H4 (cell line): ENCODE measurements around the gene SNRPN. TPM values are rescaled to one million over a fixed set of nuclear protein-coding genes. Genes with fewer than 3 reads are reported as not detected.
"Not testable (repeated sequence)": the region's sequence is repeated elsewhere in the genome, so short reads cannot be mapped to it uniquely, and the experiment has no call there.

Experiments
- DNase-seq: peaks from one replicate; pipeline ENCODE4 v3.0.0-alpha.2; 2015; ENCODE audit warnings: low spot score
- total RNA-seq: library from RNA; depleted of rRNA; stranded (reverse); fragments of >200 nt; shearing (Covaris generic); gene quantifications from 2 replicates; pipeline ENCODE4 v1.2.3, GENCODE V29; 2014; rRNA removed

SNRPN gene
- total RNA-seq, 1 experiment from 2014 or later = 189 TPM

DNA sequence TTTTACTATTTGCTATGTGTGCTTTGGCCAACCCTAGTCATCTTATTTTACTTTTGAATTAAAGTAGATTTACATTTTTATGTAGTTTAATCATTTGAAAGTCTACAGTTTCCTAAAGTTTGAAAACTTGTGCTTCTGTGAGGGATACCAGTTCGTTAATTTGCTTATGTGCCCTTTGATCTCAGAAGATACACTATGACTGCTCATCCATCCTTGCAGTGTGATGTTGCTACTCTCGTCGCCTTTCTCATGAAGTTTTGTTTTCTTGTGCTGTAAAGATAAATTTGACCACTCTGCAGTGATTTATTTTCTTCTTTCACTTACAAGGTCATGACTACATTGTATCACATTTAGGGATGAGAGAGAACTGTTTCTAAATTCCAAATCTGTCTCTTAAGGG is 16.3 kb downstream of the SNRPN start:
- no peak for DNase-seq

DNA sequence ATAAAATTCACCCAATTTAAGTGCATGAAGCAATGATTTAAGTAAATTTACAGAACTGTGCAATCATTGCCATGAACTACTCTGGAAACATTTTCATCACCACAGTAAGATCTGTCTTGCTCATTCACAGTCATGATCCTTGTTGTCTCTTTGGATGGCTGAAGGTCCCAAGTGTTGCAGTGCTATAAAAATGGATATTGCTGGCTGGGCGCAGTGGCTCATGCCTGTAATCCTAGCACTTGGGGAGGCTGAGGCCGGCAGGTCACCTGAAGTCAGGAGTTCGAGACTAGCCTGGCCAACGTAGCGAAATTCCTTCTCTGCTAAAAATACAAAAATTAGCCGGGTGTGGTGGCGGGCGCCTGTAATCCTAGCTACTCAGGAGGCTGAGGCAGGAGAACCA is 17.0 kb downstream of the SNRPN start:
- no peak for DNase-seq

DNA sequence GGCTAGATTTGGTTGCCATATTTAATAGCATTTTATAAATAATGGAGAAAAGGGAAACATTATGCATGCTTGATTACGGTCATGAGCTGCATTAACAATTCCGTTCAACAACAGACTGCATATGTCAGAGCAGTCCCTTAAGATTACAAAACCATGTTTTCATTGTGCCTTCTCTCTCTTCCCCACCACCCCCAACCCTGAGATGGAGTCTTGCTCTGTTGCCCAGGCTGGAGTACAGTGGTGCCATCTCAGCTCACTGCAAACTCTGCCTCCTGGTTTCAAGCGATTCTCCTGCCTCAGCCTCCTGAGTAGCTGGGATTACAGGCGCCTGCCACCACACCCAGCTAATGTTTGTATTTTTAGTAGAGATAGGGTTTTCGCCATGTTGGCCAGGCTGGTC is 17.9 kb downstream of the SNRPN start:
- DNase-seq = not testable (repeated sequence)

DNA sequence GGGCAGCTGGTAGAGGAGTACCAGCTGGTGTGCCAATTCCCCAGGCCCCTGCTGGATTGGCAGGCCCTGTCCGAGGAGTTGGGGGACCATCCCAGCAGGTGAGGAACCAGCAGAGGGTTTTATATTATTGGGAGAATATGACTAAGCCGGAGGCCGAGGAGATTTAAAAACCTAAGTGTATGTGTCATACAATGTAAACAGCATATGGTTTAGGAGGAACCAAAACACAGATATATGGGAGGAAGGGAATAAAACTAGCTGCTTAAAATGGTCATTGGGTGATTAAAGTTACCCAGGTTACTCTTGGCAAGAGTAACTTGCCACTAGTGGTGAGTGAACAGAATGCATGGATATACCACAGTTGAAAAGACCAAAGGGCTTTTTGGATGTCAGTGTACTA is 22.1 kb downstream of the SNRPN start:
- no peak for DNase-seq

DNA sequence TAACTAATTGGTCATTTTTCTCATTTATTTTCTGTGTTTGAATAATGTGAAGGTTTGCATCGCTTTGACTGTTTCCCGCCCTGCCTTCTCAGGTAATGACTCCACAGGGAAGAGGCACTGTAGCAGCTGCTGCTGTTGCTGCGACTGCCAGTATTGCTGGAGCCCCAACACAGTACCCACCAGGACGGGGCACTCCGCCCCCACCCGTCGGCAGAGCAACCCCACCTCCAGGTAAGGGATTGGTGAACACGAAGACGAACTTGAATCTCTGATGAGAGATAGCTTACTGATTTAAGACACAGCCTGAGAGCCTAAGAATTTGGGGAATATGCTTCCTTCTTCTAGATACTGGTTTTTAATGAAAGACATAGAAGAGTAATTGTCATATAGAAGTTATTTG is 22.9 kb downstream of the SNRPN start:
- DNase-seq = no peak

DNA sequence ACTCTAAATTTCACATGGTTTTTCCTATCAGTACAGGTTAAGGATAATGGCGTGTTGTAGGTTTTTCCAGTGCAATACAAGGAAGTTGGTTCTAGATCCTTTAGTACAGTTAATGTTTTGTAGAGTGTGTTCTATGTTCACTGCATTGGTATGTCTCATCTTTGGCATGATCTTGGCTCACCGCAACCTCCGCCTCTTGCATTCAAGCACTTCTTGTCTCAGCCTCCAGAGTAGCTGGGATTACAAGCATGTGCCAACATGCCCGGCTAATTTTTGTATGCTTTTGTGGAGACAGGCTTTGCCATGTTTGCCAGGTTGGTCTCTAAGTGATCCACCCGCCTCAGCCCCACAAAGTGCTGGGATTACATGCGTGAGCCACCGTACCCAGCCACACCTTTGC is 30.4 kb downstream of the SNRPN start:
- no peak for DNase-seq

DNA sequence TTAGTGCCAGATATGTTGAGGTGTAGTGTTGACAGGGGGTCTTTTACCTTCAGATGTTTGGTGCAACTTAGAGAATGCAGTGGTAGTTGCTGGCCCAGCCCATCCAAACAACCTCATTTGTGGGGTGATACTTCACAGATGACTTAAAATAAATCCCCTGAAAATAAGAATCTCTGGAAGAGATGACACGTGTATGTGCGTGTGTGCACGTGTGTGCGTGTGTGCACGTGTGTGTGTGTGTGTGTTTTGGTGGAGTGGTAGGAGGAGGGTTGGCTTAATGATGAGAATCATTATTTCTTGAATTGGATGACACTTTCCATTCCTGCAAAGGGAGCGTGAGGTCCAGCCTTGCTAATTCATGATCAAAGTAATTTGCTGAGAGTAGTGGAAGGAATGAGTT is 31.9 kb downstream of the SNRPN start:
- no peak for DNase-seq

DNA sequence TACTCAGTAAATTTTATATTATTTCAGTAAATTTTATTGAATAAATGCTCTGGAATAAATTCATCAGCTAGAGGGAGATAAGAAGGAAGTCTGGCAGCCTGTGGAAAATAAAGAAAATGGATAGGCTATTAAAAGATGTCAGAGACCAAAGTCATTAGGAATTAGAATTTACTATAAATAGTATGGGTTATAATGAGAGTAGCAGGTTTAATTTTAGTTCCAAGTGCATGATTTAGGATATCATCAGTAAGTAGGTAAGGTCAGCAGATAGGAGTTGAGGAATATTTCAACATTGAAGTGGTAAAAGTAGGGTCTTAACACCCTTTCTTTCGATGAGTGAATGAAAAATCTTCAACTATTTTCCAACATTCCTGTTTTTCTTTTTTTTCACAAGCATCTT is 64.6 kb downstream of the SNRPN start:
- DNase-seq = no peak

DNA sequence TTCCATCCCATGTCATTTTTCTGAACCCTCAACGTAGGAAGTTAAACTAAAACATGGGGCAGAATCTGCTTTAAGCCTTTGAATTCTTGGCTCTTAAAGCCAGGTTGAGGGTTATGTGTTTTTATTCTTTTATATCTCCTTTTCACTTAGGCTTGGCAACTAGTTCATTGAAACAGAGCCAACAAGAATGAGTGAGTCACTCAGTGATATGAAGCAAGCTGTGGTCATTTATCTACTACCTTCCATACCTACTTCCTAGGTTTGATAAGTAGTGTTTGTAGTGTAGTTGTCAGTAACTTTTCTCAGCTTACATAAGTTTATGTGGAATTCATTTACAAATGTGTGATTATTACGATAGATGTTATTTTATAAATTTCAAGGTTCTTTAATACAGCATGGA is 67.4 kb downstream of the SNRPN start:
- DNase-seq = no peak

Other genes with a start within 250 kb of the SNRPN start
- gene SNURF, start within 50 bp of the SNRPN start, total RNA-seq = 12.5 and 13.2 TPM in 2 replicates